NK-92 (cell line): Measurements from ENCODE around the gene PRKCB.

Experiments used
- DNase-seq: peaks from one replicate; lab custom pipeline; 2025; ENCODE audit not compliant: unreplicated experiment; lab: John Stamatoyannopoulos, UW

The PRKCB gene

DNA sequence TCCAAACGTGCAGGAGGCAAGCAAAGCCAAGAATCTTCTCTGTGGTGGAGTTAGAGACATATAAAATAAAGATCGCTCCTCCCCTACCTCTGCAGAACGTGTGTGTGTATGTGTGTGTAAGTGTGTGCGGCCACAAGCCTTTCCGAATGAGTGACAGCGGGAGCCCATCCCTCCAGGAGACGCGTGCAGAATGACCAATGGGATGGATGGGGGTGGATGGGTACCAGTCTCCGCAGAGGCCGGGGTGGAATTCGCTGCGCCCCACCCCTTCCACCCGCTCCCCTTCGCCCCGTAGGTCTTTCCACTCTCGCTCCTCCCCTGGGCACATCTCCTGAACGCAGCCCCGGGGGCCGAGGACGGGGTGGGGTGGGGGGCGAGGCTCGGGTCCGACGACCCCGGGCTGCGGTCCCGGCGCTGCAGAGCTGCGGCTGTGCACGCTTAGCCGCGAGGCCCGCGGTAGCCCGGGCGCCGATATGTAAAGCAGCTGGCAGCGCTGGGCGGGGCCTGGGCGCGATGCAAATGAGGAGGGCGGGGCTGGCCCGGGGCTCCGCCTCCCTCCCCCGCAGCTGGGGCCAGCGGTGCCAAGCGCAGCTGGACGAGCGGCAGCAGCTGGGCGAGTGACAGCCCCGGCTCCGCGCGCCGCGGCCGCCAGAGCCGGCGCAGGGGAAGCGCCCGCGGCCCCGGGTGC, at the start of gene PRKCB:
PRKCB (plus strand) TSS at position 594 of the 688 bp plus-strand sequence.
- no peak for DNase-seq

DNA sequence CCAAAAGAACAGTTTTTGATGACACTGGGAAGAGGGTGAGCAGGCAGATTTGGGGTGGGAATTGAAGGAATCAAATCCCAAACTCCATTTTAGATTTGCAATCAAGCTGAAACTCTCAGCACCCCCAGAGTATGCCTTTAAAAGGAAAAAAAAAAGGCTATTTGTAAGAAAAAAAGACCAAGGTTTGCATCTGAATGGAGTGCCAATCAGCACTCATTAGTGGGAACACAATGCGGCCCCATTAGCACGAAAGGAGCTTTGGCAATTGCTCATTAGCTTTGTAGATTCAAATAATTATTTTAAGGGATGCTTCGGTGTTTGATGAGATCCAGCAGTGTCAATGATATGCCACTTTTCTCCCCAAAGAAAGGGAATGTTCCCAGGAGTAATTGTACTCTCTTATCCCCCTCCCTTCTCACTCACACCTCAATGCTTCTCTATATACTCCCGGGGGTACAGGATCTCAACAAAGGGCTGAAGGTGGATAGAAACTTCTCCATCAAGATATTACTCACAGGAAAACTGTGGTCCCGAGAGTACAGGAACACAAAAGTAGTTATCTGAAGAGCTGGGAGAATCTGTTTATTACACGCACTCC, 48.7 kb upstream of the PRKCB start:
- DNase-seq, result no peak

DNA sequence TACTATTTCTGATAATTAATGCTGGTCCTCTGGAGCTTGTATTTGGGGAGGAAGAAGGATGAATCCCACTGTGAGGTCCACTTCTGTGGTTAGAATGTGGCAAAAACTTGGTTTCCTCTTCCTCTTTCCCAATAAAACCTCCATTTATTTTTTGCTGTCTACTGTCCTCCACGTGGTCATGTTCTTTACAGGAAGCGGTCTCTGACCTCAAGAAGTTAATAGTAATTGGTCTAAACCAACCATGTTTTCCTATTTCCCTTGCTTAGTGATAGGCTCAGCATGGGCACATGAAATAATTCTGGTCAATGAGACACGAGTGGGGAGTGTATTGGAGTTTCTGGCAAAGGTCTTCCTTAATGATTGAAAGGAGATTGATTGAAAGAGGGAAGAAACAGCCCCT, 47.1 kb upstream of the PRKCB start:
- no peak for DNase-seq

DNA sequence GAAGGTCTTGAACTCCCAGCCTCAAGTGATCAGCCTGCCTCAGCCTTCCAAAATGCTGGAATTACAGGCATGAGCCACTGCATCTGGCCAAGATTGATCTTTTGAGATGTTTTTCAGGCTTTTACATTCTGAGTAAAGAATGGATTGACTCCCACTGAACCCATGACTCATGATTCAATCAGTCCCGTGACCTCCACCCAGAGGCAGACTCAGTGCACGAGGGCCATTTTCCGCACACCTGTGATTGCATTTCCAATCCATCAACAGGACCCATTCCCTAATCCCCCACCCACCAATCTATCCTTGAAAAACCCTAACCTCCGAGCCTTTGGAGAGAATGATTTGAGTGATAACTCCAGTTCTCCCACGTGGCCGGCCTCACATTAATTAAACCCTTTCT, 40.4 kb upstream of the PRKCB start:
- DNase-seq, result no peak

DNA sequence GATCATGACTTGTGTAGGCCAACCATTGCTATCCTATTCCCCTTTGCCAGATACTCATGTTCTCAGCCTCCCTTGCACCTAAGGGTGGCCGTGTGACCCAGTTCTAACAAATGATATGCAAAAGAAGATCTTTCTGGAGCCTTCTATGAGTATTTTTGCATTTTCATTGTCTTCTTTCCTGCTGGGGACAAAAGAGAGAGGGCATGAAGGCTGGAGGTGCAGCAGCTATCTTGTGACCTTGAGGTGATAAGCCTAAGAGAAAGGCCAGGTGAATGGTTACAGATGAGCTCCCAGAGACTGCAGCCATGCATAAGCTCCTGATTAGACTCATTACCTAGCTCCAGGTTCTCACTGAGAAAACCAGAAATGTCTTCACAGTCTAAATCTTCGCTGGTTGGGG, 38.8 kb upstream of the PRKCB start:
- DNase-seq, result no peak

DNA sequence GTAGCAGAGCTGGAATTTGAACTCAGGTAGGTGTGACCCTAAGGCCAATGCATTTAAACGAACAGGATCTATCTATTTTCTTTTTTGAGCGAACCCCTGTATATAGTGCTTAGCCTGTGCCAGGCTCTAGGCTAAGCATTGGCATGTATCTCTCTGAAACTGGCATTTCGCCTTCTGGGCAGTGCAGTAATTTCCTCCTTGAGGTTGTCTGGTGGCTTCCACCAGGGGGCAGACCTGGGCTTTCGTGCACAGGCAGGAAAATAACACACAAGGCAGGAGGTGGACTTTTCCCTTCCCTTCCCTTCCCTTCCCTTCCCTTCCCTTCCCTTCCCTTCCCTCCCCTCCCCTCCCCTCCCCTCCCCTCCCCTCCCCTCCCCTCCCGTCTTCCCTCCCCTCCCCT, 34.4 kb upstream of the PRKCB start:
- DNase-seq, result no peak

DNA sequence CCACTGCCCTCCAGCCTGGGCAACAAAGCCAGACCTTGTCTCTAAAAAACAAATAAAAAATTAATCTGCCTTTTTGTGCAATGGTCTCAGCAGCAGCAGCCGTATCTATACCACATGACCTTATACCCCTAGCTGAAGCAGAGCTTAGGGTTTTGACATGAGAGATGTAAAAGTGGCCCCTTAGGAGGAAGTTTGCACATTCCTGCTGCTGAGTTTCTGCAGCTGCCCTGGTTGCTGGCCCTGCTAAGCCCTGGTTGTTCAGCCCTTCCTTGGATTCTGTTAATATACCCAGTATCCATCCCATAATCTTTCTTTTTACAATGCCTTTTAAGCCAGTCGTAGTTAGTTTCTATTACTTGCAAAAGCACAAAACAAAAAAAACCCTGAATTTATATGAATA, 33.0 kb upstream of the PRKCB start:
- DNase-seq, result no peak

DNA sequence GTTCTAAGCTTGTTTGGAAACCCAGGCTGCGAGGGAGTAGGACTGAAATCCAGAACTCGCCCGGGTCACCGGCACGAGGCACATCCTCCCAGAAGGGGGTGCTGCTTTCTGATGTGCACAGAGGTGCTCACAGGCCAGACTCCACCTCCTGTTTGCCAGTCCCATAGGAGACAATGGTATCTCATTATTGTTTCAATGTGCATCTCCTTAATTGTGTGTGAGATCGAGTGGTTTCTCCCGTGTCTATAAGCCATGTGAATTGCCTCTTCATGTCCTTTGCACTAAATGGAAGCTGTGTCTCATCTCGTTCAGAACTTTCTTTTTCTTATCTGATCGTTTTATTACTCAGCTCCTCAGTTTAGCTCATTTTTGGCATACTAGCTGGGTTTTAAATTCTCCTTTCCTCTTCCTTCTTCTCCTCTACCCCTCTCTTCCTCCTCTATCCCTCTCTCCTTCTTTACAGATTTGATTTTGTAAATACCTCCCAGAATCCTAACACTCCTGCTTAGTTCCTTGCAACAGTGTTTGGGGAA, 32.1 kb upstream of the PRKCB start:
- DNase-seq, result no peak

DNA sequence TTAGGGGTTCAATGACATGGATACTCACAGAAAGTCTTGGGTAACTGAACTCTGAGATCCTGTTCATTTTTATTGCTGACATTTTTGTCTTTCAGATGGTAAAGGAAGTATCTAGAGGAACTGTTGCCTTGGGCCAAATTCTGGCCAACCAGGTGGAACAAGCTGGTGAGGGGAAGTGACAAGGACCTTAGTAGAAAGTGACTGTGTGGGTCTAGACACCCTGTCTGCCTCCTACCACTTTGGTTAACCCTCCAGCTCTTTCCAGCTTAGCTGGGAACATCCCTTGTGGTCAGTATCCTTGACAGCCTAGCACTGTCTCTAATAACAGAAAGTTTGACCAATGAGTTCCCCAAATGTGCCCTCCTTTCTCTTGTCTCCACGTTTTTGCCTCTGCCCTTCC, 28.8 kb upstream of the PRKCB start:
- DNase-seq, result no peak

DNA sequence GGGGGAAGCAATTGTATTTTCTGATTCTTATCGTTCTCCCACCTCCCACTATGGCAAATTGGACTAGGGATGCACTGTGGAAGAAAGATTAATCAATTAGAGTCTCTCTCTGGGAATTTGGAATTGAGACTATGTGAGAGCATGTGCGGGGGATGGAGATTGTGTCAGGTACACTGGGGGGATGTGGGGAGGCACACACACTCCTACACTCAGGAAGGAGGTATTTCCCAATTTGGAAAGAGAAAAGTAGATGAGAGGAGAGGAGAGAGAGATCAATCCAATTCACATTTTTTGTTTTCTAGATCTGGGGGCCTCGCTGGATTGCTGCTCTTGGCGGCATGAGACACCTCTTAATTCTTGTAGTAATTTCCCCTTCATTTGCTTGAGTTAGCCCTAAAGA, 14.3 kb upstream of the PRKCB start:
- no peak for DNase-seq

DNA sequence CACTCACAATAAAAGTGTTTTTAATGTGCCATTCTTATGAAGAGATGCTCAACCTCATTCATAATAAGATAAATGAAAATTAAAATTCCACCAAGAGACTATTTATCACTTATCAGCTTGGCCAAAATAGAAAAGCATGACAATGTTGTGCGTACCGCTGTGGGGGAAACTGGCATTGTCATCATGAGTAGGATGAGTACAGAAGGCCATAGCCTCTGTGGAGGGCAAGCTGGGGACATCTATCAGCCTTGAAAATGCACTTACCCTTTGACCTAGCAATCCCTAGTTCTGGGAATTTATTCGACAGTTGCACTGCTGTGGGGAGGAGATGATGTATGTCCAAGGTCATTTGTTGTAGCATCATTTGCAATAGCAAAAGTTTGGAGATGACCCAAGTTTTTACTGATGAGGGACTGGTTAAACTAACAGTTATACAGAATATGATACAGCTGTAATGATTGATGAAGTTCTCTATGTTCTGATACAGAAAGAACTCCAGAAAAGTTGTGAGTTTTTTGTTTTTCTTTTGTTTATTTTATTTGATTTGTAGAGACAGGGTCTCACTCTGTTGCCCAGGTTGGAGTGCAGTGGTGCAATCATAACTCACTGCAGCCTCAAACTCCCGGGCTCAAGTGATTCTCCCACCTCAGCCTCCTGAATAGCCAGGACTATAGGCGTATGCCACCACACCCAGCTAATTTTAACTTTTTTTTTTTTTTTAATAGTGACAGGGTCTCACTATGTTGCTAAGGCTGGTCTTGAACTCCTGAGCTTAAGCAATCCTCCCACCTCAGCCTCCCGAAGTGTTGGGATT, 13.7 kb upstream of the PRKCB start:
- no peak for DNase-seq

DNA sequence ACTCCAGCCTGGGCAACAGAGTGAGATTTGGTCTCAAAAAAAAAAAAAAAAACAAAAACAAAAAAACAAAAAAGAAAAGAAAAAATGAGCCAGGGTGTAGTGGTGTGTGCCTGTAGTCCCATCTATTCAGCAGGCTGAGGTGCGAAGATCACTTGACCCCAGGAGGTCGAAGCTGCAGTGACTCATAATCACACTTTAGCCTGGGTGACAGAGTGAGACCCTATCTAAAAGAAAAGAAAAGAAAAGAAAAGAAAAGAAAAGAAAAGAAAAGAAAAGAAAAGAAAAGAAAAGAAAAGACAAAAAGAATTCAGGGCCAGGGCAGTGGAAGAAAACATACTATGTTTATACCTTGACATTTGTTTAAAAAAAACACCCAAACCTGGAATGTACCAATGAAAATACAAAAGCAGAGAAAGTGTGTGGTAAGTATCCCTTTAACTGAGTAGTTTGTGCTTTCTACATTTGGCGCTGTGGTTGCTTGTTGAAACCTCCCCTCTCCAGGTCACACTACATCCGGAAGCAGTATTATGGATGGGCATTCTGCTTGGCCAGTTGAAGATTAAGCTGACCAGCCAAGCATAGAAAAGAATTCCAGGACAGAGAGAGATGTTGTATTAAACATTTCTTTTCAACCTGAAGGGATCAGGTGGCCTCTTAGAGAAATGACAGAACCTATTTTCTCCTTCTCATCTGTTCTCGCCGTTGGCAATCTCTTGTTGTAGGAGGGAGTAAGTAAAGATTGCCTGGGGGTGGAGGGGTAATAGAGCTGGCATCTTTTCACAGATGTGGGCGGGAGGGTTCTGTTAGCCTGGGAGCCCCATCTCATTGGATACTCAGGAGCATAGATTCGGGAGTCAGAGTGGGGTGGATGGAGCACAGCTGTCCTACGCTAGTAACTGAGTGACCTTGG, 12.1 kb upstream of the PRKCB start:
- no peak for DNase-seq

DNA sequence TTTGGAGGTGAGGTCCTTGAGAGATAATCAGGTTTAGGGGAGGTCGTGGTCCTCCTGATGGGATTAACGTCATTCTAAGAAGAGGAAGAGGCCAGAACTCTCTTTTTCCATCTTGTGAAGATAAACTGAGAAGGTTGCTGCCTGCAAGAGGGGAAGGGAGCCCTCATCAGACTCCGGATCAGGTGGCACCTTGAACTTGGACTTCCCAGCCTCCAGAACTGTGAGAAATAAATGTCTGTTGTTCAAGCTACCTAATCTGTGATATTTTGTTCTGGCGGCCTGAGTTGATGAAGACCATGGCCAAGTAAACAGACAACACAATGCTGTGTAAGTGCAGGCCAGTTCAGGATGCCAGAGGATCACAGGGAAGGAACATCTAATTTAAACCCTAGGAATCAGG, 10.9 kb upstream of the PRKCB start:
- no peak for DNase-seq

DNA sequence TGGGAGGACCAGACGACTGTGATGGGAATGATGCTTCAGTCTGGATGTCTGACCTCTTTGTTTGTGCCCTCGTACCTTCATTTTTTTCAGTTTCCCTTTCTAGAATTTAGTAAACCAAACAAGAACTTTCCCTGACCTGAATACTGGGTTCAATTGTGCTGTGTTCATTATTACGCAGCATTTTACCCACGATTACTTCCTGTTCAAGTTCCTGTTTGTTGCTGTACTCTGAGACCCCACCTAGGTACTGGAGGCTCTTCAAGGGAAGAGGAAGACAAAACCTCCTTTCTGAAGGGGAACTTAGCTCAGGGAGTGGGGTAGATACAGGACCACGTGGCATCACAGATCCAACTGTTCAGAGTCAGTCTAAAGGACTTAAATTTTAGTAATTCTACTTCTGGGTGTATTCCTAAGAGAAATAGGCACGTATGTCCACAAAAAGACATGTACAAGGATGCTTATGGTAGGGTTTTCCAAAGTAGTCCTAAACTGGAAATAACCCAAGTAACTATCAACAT, 9.2 kb upstream of the PRKCB start:
- DNase-seq, result no peak

DNA sequence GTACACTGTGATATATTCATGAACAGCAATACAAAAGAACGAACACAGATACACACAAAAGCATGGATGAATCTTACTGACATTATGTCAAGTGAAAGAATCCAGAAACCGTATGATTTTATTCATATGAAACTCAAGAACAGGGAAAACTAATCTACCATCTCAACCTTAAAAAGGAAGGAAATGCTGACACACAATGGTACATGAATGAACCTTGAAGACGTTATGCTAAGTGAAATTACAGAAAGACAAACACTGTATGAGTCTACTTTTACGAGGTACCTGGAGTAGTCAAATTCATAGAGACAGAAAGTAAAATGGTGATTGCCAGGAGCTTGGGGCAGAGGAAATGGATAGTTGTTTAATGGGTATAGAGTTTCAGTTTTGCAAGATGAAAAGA, 8.7 kb upstream of the PRKCB start:
- no peak for DNase-seq

DNA sequence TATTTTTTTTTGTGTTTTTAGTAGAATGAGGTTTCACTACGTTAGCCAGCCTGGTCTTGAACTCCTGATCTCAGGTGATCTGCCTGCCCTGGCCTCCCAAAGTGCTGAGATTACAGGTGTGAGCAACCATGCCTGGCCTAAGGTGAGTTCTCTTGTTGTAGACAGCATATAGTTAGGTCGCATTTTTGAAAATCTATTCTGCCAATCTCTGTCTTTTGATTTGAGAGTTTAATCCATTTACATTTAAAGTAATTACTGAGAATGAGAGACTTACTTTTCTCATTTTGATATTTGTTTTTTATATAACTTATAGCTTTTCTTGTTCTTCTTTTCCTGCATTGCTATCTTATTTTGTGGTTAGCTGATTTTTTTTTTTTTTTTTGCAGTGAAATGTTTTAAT, 6.3 kb upstream of the PRKCB start:
- DNase-seq, result no peak

DNA sequence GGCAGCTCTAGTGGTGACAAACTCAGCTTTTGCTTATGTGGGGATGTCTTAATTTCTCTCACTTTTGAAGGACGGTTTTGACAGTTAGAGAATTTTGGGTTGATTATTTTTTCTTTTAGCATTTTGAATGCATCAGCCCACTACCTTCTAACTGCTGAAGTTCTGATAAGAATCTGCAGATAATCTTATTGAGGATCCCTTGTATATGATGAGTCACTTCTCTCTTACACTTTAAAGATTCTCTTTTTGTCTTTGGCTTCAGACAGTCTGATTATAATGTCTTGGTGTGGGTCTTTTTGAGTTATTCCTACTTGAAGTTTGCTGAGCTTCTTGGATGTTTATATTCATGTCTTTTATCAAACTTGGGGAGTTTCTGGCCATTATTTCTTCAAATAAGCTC, 5.5 kb upstream of the PRKCB start:
- no peak for DNase-seq

DNA sequence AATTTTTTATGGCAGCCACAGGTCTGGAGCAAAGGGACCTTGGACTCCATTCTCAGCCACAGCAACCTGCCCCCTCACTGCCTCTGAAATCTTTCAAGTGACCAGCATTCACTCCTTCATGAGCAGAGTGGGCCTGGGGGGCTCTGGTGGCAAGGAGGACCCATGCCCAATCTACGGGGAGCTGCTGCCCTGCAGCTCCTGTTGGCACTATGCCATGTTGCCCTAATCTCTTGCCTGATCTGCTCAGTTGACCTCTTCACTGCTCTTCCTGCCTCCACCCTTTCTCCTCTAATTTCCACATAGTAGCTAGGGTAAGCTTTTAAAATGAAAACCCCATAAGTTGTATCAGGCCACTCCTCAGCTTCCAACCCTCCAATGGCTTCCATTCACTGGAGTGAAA, 2.9 kb upstream of the PRKCB start:
- no peak for DNase-seq

DNA sequence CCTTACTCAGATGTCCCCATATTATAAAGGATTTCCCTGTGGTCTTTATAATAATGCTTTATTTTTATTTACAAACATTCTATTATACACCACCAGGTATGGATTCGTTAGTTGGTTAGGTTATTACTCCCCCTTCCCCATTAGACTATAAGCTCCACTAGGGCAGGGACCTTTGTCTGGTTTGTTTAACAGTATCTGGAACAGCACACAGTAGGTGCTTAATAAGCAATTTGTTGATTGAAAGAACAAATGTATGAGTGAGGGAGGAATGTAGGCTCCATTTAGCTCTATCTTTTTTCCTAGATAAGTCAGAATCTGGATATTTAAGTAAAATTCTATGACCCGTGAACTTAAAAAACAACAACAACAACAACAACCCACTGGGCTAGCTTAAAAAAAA, 2.3 kb upstream of the PRKCB start:
- no peak for DNase-seq

DNA sequence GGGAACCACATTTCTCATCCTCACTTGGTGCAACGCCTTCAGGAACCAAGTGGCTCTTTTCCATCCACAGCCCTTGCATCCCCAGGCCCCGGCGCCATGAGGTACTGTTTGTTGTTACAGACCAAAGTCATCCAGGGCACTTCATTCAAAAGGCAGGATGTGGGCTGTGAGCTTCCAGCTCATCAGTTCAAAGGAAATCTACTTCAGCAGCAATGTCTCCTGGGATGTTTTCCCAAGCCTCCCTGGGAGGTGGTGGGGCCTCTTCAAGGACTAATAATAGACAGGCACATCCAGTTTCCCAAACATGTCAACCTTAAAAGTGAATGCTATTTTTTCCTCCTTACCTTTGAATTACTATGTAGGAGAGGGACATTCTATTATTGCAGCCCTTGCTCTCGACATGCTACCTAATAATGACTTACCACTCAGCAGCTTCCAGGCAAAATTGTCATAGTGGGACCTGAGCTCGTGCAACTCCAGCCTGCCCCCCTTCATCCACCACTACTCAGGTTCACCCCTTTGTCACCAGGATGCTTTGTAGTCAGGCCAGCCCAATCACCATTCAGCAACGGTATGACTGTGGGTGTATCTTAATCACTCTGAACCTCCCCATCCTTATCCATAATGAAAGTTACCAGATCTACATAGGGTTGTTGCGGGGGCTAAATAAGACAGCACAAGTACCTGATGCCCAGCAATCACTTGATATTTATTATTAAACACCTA, 1.7 kb upstream of the PRKCB start:
- DNase-seq, result no peak
